HepG2 (cell line): Measurements from ENCODE around the gene TBC1D22A. TPM values are rescaled to one million over a fixed set of nuclear protein-coding genes. Genes with fewer than 3 reads are reported as not detected.

Experiments used
- ATAC-seq: fragments of 200-7000 bp; cut with Tn5 transposase; 3 replicates; pipeline ENCODE4 v1.9.1; 2020; ENCODE audit warnings: mild to moderate bottlenecking, moderate library complexity
- BruUV-seq: library from RNA; stranded (reverse); fragments of 400-500 nt; replicated peaks from 2 replicates; lab custom pipeline; 2021; lab: Mats Ljungman, UMichigan
- CTCF ChIA-PET: fragments of 300-600 bp; formaldehyde crosslinking; extraction: SDS; loops from one replicate; lab custom pipeline; 2021; ENCODE audit warnings: low total read pairs, inconsistent platforms, low intra/inter-chr PET ratio; lab: Yijun Ruan, JAX
- POLR2A ChIA-PET: fragments of 350-600 bp; sonication (Branson Sonifier 250); formaldehyde crosslinking; loops from one replicate; lab custom pipeline; 2020; ENCODE audit warnings: antibody characterized with exemption, inconsistent platforms; lab: Yijun Ruan, JAX
- DNase-seq: peaks from one replicate; pipeline ENCODE4 v3.0.0-alpha.2; 2015; ENCODE audit warnings: low spot score
- FAIRE-seq: peaks from 3 replicates; lab custom pipeline; 2011; peaks lifted over from hg19 to GRCh38; lab: Jason Lieb, UNC
- H2AFZ ChIP-seq: one replicate; pipeline ENCODE4 v1.6.1; 2011; ENCODE audit warnings: low read length, inconsistent platforms
- H3K27ac ChIP-seq: fragments of 300-600 bp; 3 replicates; pipeline ENCODE4 v1.8.0; 2011; ENCODE audit warnings: mixed run types, mild to moderate bottlenecking, mixed read lengths, low read length, inconsistent platforms; ENCODE audit not compliant: insufficient read depth; ENCODE audit errors: extremely low read length
- H3K27me3 ChIP-seq, 2 experiments: fragments of 200-600 bp in 1 of 2; 2 replicates in 1 of 2; 3 replicates in 1 of 2; pipeline versions ENCODE4 v1.6.0 to v1.8.0; 2011; ENCODE audit warnings: low read length in 2 of 2, mild to moderate bottlenecking in 2 of 2, moderate library complexity in 2 of 2, inconsistent platforms in 1 of 2; ENCODE audit not compliant: insufficient read depth in 2 of 2, control insufficient read depth in 1 of 2
- H3K36me3 ChIP-seq, 2 experiments: fragments of 200-600 bp in 1 of 2; replicated peaks in 1 of 2; 2 replicates in 1 of 2; 3 replicates in 1 of 2; pipeline versions ENCODE4 v1.5.1 to v1.8.0; 2011; ENCODE audit warnings: low read length in 2 of 2, inconsistent platforms in 1 of 2; ENCODE audit not compliant: insufficient read depth in 2 of 2, control insufficient read depth in 1 of 2
- H3K4me1 ChIP-seq: 2 replicates; pipeline ENCODE4 v1.5.1; 2012; ENCODE audit warnings: low read length, inconsistent platforms; ENCODE audit not compliant: insufficient read depth
- H3K4me2 ChIP-seq: 2 replicates; pipeline ENCODE4 v1.6.0; 2011; ENCODE audit warnings: low read depth, low read length, inconsistent platforms
- H3K4me3 ChIP-seq, 3 experiments: fragments of 200-600 bp in 1 of 3; sonication (generic), shearing (Covaris generic) in 1 of 3; replicated peaks in 1 of 3; 2 replicates each; pipeline ENCODE4 v1.5.1; 2011 to 2016; ENCODE audit warnings: low read length in 3 of 3, inconsistent platforms in 2 of 3, low read depth in 2 of 3, mild to moderate bottlenecking in 2 of 3, control low read depth in 1 of 3, mixed read lengths in 1 of 3; ENCODE audit not compliant: insufficient read depth in 1 of 3
- H3K79me2 ChIP-seq: one replicate; pipeline ENCODE4 v1.6.1; 2011; ENCODE audit warnings: low read length, inconsistent platforms; ENCODE audit not compliant: insufficient read depth
- H3K9ac ChIP-seq: 2 replicates; pipeline ENCODE4 v1.6.0; 2011; ENCODE audit warnings: mild to moderate bottlenecking, low read depth, low read length, inconsistent platforms; ENCODE audit not compliant: insufficient read depth
- H3K9me3 ChIP-seq: 2 replicates; pipeline ENCODE4 v1.5.1; 2012; ENCODE audit warnings: mild to moderate bottlenecking, low read length
- H4K20me1 ChIP-seq: 2 replicates; pipeline ENCODE4 v1.6.0; 2011; ENCODE audit warnings: inconsistent platforms, mild to moderate bottlenecking, low read length, moderate library complexity; ENCODE audit not compliant: insufficient read depth
- ATM ChIP-seq: fragments of 450-650 bp; IDR thresholded peaks from 2 replicates; pipeline ENCODE4 v1.7.1; 2017; ENCODE audit warnings: mild to moderate bottlenecking, borderline replicate concordance
- RARG ChIP-seq: sonication (generic); formaldehyde crosslinking; IDR thresholded peaks from 2 replicates; pipeline ENCODE4 v1.4.0; 2020; ENCODE audit warnings: low read depth, mild to moderate bottlenecking, missing genetic modification reagents
- ZNF224 ChIP-seq: sonication (generic); formaldehyde crosslinking; IDR thresholded peaks from 2 replicates; pipeline ENCODE4 v1.5.0; 2020; ENCODE audit warnings: mild to moderate bottlenecking, missing genetic modification reagents
- ZNF607 ChIP-seq: sonication (generic); formaldehyde crosslinking; IDR thresholded peaks from 2 replicates; pipeline ENCODE4 v1.5.1; 2020; ENCODE audit warnings: missing genetic modification reagents, mild to moderate bottlenecking, borderline replicate concordance
- ZNF713 ChIP-seq: sonication (generic); formaldehyde crosslinking; IDR thresholded peaks from 2 replicates; pipeline ENCODE4 v1.4.0; 2020; ENCODE audit warnings: mild to moderate bottlenecking, missing genetic modification reagents
- WGBS: methylation state at CpG from one replicate; pipeline ENCODE4 v1.1.6; 2017; ENCODE audit warnings: low lambda C conversion rate; 5-methylcytosine and 5-hydroxymethylcytosine counted together
- in situ Hi-C: cut with HindIII; loops from 2 replicates; pipeline ENCODE4 v1.10.0; 2017; ENCODE audit warnings: low pct_unique_long_range_greater_than_20kb; ENCODE audit not compliant: extremely low pct_ligation_motif_present
- intact Hi-C: fragments of 100-400 bp; cut with micrococcal nuclease; formaldehyde crosslinking; loops from one replicate; pipeline ENCODE4 v1.10.0; 2022; ENCODE audit not compliant: unreplicated experiment
- polyA plus RNA-seq, 8 experiments: library from polyadenylated mRNA; depleted of rRNA in 3 of 8; stranded (reverse) in 7 of 8; unstranded in 1 of 8; fragments of >200 nt; fragmentation: Illumina TruSeq in 4 of 8; extraction: Trizol in 4 of 8; gene quantifications; 2 replicates each; pipeline versions ENCODE4 v1.2.1 to v1.2.3, GENCODE V29; 2011 to 2016; ENCODE audit warnings: low read depth in 4 of 8, missing spikeins in 1 of 8, mixed read lengths in 1 of 8; ENCODE audit not compliant: insufficient read depth in 1 of 8
- total RNA-seq, 5 experiments: library from RNA; depleted of rRNA; stranded (reverse); fragments of >200 nt; fragmentation: Illumina TruSeq; extraction: Trizol; gene quantifications; 2 replicates each; pipeline ENCODE4 v1.2.3, GENCODE V29; 2016; ENCODE audit warnings: low read depth in 1 of 5

Gene TBC1D22A
- total and polyA plus RNA-seq, 2 of the 13 experiments (the other 11 are each of a cell fraction or from before 2014, with no cell fraction given) = 17.3 to 18.0 TPM

- CTCF ChIA-PET = no interaction called here
- WGBS = 99% methylated on average over 7 of the region's 11 CpGs
- Histone ChIP-seq H4K20me1 (no peaks in the 10 kb centered on the region), H3K27me3 (no peaks in the 10 kb centered on the region), H3K36me3 (peaks cover 13 to 40% of the 10 kb centered on the region in 2 experiments; a peak in 4 of 5 replicates), H3K4me1 (no peaks in the 10 kb centered on the region), H3K79me2 (no peaks in the 10 kb centered on the region), H3K4me3 (no peak overlapping the region), H3K4me2 (no peak overlapping the region), H3K9me3 (no peaks in the 10 kb centered on the region), H2AFZ (no peak overlapping the region), H3K9ac (no peak overlapping the region), H3K27ac (no peak overlapping the region)
- ATAC-seq = no peak
- TF ChIP-seq RARG (CRISPR knock-in tag) (no peak), ZNF607 (CRISPR knock-in tag) (no peak)
- DNase-seq = no peak
- no peak for FAIRE-seq
- no TSS peak for BruUV-seq
- POLR2A ChIA-PET = no interaction called here
- intact Hi-C loops (no loop called here), in situ Hi-C loops (no loop called here)
Measured at GRCh38 chr22:46917771-46918101, 155.3 kb downstream of the TBC1D22A start.

GRCh38 chr22:46918197-46918596 is 155.7 kb downstream of the TBC1D22A start:
- intact Hi-C loops = no loop called here
- CTCF ChIA-PET = no interaction called here
- BruUV-seq = no TSS peak
- Histone ChIP-seq H3K27ac (no peak overlapping the region), H3K79me2 (no peaks in the 10 kb centered on the region), H3K27me3 (no peaks in the 10 kb centered on the region), H3K9me3 (no peaks in the 10 kb centered on the region), H3K9ac (no peak overlapping the region), H3K4me2 (no peak overlapping the region), H4K20me1 (no peaks in the 10 kb centered on the region), H3K36me3 (peaks cover 13 to 37% of the 10 kb centered on the region in 2 experiments; a peak in 4 of 5 replicates), H3K4me3 (no peak overlapping the region), H3K4me1 (no peaks in the 10 kb centered on the region), H2AFZ (no peak overlapping the region)
- no peak for TF ChIP-seq ATM
- TF ChIP-seq ZNF224 (CRISPR knock-in tag) = no peak
- no peak for TF ChIP-seq ZNF713
- in situ Hi-C loops = no loop called here
- POLR2A ChIA-PET = interaction anchor here (1.0 kb wide), 1 partner anchor 17 kb away, joined by 4 read pairs; no protein-coding TSS in a partner anchor
- ATAC-seq (no peak), DNase-seq (no peak), FAIRE-seq (no peak)
- 96% methylated on average over 6 of the region's 6 CpGs for WGBS
